Activated CD8-positive, alpha-beta memory T cell treated with anti-CD3 and anti-CD28 coated beads, Interleukin-2, amount 50 U/mL, for 1 hour (primary cell): ENCODE data around the gene KCNJ11.

ENCODE experiments used
- DNase-seq: peaks from one replicate; pipeline ENCODE4 v3.0.0-alpha.2; 2020; ENCODE audit errors: extremely low read depth

Gene KCNJ11

DNA sequence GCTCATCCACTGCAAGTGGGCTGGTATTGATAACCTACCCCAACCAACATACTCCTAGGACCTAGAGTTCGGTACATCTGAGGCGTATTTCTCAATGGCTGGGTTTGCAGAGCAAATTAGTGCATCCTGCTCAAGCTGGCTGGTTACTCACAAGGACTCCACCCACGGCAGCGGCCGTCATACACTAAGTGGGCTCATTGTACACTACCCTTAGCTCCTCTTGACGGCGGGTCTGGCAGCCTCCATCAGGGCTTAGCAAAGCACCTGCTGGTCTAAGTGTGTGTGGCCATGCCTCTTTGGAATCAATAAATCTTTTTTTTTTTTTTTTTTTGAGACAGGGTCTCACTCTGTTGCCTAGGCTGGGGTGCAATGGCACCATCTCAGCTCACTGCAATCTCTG lies 20.2 kb upstream of the KCNJ11 start:
- no peak for DNase-seq

DNA sequence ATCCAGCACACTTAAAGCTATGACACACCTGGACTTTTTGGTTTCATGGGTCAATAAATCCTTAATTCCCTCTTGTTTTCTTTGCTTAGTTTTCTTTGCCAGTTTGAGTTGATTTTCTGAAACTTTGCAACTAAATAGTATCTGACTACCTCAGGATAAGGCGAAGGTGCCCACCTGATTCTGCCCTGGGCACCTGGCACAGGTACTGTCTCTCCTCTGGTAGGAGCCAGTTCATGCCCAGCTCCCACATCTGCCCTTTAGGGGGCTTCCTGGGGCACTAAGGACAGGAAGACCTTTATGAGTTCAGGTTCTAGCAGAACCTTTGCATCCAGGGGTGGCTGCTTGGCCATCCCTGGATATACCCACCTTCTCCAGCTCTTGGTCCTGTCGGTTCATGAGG lies 19.6 kb upstream of the KCNJ11 start:
- DNase-seq = no peak

DNA sequence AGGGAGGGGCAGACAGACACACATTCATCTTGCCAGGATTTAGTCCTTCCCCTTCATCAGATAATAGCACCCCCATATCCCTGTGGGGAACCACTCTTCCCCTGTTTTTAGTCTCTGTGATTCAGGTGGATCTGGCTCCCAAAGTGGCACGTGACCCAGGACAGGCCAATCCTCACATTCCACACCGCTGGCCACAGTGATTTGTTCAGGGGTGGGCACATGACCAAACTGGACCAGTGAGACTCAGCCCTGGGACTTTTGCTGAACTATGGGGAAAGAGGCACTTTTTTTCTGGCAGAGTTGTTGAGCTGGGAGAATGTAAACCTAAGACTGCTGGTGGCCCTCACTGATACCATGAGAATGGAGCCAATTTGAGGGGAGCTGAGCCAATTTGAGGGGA lies 19.1 kb upstream of the KCNJ11 start:
- DNase-seq = no peak

DNA sequence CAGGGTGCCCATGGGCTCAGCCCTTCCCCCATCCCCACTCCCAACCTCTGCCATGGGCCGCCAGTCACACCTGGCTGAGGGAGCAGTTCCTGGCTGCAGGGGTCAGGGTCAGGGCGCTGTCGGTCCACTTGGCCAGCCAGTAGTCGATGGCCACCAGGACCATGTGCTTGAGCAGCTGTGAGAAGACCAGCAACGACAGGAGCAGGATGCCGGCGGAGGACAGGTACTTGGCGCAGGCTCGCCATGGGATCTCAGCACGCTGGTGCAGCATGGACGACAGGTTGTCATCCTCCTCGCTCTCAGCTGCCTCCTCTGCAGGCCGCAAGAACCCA lies 18.3 kb upstream of the KCNJ11 start:
- no peak for DNase-seq

DNA sequence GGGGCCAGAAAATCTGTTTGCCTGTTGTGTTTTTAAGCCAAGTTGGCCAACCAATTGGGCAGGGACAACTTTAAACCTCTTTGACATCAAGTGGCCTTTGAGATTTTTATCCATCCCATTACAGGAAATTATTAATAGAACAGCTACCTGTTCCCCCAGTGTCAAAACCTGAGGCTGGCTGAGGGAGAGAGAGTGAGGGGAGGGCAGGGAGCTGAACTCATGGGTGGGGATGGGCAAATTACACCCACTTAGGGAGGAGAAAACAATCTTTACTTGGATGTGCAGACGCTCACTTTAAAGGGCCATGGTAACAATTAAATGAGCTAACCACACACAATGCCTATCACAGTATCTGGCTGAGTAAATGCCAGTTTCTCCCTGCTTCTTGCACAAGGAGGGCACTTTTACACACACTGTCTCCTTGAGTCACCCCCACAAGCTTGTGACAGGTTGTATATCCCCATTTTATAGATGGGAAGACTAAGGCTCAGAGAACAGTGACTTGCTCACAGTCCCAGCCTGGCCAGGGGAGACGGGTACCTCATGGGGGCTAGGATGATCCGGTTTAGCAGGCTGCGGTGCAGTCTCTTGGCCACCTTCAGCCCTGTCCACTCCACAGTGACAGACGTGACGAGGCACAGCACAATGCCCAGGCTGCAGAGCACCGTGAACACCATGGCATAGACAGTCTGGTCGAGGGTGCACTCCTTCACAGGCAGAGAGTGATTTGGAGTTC lies 17.8 kb upstream of the KCNJ11 start:
- DNase-seq = no peak

DNA sequence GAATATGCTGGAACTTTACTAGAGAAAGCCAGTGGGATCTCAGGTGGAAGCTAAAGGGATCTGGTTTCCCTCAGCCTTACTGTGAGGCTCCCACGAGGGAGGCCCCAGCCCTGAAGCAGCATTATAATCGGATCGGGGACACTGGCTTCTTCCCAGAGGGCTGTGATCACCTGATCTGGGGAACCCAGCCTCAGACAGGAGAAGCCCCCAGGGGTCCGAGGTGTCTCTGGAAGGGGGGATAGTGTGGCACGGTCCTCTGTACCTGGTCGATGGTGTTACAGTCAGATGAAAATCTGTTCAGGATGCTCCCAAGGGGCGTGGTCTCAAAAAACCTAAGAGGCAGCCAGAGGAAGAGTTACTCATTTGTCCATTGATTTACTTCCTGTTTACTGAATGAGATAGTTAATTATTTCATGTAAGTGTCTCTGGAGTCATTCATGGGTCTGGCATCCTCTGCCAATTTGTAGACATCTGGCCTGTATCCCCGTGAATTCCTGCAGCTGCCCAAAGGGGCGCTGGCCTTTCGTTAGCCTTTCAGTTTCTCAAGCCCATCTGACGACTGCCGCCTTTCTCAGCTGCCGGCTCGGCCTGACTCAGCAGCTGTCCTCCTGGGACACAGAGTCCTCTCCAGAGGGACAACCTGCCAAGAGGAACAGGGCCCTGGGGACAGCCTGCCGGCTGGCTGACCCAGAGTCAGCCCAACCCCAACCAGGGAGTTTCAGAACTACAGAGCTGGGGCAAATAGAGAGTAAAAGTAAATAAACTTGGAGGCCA lies 17.0 kb upstream of the KCNJ11 start:
- no peak for DNase-seq

DNA sequence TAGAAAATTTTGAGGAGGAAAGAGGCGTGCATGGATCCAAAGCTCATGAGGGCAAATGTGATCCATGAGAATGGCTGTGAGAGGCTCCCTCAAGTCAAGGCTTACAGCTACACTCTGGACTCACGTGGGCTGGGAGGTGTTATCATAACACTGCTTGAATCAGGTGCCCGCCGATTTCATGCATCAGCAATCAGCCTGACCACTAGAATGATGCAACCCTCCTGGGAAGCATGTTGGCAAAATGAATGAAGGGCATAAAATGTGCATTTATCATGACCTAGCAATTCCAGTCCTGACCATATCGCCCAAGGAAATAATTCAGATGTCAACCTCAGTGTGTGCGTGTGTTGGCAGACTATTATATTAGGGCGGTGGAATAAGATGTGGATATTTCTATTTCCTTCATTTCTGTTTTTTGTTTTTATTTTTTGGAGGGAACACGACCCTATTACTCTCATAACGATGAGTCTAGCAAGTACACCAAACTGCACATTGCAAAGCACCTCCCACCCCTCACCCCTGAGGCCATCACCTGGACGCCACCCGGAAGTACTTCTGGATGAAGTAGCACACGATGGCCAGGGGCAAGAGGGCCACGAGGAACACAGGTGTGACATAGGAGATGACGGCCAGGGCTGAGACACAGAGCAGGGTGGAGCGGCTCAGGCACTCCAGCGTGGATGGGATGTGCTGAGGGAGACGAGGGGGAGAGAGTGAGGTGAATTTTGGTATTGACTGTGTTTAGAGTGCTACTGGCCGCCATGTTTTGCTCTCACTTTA lies 15.7 kb upstream of the KCNJ11 start:
- no peak for DNase-seq

DNA sequence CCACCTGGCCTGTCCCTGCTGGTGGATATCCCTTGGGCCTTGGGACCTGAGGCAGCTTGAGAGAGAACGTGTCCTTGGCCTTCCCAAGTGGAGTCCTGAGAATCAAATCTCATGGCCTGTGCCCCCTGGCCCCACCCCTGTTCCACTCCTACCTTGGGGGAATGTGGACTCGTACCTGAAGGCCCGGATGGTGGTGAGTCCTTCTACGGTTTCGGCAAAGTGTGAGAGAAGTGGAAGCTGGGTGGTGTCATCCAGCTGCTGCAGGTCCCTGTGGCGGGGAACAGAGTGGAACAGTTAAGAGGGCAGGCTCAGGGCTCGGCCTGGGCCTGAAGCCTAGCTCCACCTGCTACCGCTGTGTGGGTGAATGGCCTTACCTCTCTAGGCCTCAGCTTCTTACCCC lies 14.0 kb upstream of the KCNJ11 start:
- no peak for DNase-seq

DNA sequence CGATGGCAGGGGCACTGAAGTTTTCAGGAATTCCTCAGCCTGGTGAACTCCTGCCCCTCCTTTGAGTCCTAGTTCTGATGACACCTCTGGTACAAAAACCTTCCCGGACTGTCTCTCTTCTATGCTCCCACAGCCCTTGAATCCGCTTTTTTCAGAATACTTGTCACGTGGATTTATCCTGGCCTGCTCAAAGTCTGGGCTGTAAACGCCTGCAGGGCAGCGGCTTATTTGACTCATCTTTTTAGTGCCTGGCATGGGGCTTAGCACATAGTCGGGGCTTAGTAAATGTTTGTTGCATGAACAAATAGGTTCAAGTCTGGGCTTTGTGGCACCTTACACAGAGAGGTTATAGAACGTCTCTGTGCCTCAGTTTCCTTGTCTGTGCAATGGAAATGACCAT lies 13.4 kb upstream of the KCNJ11 start:
- DNase-seq = no peak

DNA sequence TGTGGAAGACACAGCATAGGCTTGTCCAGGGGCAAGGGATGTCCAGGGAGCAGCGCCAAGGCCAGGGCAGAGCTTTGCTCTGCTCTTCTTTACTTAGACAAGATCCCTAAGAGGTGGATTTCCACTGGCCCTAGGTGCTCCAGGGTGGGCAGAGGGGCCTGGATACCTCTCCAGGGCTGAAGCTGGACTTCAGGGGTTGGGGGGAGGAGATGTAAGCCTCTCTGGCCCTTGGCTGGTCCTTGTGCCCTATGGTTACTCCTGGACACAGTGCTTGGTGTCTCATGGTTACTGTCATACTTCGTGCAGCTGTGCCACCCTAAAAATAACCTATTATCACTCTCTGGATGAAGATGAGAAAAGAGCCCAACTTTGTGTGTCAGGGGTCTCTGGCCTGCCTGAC lies 12.9 kb upstream of the KCNJ11 start:
- no peak for DNase-seq

DNA sequence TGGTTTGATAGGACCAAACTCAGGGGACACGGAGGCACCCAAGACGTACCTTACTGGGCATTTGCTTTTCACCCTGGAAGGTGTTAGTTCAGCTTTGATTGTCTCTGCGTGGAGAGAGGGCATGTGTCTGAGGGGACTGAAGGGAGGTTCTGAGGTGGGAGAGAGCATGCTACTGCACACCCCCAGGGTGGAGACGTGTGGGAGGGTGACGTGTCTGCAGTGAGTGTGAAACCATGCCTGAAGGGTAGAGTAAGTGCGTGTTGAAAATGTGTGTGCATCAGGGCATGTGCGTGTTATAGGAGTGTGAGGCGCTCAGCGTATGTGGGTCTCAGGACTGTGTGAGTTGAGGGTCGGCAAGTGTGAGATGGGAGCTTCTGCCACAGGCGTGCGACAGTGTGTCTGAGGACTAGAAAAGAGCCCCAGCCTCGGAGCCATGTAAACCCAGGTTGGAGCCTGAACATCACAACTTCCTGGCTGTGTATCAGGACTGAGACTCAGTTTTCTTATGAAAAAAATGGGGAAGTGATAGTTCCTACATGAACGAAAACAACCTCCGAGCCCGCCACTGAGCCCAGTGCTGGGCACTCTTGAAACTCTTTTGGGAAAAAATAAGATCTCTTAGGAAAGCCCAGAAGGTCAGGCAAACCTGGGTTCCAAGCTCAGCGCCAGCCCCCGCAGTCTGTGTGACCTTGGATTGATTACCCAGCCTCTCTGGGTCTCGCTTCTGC lies 11.8 kb upstream of the KCNJ11 start:
- no peak for DNase-seq

DNA sequence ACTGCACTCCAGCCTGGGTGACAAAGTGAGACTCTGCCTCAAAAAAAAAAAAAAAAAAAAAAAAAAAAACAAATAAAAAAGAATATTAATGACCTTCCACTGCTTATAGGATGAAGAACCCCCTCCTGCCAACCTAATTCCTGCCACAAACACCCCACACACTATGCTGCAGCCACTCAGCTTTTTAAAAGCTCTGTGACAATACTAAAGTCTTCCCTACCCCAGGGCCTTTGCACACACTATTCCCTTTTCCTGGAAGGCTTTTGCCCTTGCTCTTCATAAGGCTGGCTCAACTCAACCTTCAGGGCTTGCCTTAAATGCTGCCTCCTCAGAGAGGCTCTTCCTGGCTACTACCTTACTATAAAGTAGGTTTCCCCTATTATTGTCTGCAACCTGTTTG lies 10.8 kb upstream of the KCNJ11 start:
- DNase-seq = no peak

DNA sequence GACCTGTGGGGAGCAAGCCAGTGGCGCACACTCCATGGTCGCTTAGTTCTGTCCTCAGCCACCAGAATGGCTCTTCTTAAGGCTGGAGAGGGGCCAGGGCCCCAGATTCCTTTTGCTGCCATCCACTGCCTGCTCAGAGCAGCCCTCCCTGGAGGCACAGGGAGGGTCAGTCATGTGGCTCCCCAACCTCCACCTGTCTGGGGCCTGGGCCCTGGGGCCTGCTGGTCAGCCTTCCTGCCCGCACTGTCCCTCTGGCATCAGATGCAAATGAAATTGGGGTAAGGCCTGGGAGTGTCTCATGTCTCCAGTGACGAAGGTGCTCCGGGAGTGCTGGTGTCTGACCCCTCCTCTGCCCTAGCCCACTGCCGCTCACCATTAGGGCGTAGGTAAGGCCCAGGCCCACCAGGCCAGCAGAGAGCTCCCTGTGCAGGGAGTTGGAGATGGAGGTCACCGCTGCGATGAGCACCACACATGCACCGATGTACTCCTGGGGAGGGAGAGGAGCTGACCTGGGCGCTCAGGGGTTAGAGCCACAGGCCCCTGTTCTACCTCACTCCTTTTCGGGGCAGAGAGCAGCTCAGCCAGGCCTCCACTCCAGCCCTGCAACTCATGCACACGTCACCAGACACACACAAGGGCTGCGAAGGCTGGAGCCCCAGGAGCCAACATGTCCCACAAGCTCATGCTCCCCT lies 9.0 kb upstream of the KCNJ11 start:
- DNase-seq = no peak

DNA sequence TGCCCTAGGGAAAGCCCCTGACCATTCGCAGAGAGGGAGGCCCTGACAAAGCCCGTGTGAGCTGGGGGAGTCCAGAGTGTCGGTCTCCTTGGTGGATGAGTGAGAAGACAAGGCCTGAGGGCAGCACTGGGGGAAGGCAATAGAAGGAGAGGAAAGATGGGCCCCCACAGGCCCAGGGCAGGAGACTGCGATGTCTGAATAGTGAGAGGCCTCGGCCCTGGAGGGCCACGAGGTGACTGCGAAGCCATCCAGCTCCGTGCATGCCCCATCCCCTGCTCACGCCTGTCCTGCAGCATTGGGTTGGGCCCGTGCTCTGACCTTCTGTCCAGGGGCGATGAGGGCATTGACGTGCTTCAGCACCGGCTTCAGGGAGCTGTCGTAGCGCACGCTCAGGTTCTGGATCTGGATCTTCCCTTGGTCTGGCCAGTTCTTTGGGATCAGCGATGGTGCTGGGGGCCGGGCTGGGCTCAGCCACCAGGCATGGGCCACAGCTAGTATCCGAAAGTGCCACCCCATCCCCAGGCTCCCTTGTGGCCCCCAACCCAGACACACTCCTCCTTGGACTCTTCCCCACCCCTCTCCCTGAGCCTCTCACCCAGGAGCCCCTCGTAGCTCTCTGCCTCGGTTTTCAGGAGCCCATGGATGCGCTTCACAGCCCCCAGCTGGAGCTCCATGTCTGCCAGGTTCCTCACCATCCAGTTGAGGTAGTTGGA lies 8.3 kb upstream of the KCNJ11 start:
- DNase-seq = no peak

DNA sequence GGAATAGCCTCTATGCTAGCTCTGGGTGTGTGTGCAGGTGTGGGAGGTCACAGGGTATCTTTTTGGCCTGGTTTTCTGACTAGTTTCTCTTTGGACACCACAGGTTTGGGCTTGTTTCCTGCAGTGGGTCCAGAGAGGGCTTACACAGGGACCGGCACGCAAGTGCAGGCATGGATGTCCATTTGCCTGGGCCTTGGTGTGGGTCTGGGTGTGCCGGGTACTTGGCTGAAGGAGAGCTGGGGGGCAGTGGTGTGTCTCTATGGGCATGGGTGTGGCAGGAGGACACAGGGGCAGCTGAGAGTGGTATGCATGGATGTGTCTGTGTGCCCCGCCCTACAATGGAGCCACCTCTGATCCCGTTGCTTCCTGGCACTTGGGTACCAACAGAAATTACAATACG lies 7.5 kb upstream of the KCNJ11 start:
- DNase-seq = no peak

DNA sequence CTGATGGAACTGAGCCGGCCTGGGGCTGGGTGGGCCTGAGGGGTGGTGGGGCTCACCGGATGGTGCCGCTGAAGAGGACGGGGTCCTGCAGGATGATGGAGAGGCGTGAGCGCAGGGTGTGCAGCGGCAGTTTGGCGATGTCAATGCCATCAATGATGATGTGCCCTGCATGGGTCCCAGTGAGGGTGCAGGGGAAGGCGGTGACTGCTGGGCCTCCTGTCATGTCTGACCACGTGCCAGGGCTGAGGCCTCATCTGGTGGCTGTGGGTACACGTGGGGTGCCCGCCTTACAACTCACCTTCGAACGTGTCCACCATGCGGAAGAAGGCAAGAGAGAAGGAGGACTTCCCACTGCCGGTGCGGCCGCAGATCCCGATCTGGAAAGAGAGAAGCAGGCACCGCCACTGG lies 7.1 kb upstream of the KCNJ11 start:
- no peak for DNase-seq

DNA sequence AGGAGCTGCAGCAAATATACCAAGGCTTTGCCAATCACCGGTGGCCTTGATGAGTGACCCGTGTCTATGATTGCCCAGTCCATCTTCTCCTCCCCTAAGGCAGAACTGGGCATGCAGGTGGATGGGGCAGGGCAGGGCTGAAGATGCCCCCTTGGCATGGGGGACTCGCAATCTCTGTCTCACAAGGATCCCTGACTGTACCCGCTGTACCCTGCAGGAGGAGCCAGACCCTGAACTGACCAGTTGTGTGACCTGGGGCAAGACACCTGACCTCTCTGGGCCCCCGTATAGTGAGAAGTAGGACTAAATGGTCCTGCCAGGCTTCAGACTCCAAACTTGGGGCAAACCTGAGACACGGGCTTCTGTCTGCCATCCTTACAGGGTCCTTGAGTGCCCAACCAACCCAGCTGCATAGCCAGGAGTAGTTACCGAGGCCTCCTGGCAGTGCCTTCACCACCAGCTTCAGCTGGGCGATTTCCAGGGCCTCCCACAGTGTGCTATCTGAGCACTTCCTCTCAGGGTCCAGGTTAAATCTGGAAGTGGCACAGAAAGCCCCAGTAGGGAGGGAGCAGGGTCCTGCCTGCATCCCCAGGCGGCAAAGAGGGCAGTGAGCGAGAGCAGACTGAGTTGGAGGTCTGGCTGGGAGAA lies 6.4 kb upstream of the KCNJ11 start:
- DNase-seq = no peak

DNA sequence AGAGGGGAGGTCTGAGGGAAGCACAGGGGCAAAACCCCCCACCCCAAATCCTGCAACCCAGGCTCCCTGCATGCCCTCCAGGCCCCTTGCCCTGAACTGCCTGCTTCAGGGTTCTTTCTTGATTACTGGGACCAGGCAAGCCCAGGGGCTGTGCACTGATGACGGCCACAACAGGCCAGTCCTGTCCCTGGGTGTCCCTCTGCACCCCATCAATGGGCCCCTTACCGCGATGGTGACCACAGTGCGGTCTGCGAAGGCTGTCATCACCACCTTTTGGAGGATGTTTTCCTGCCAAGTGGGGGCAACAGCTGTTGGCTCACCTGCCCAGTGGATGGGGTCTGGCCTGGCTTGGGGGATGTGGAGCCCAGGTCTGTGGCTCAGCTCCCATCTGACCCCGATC lies 5.0 kb upstream of the KCNJ11 start:
- DNase-seq = no peak

DNA sequence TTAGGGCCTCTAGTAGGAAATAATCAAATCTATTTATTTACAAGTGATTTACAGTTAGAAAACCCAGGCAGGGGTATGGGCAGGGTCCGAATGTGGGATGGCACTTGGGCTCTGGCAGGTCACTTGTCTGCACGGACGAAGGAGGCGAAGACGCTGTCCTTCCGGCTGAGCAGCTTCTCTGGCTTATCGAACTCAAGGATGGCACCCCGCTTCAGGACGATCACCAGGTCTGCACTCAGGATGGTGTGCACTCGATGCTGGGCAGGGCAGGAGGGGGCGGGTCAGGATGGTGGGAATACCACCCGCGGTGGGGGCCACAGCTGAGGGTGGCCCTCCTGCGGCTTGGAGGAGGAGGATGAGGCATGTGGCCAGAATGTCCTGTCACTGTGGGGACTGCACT lies 4.4 kb upstream of the KCNJ11 start:
- no peak for DNase-seq
